GM19035 (cell line): ENCODE measurements around the gene RBM17.
"Not testable (repeated sequence)": the region's sequence is repeated elsewhere in the genome, so short reads cannot be mapped to it uniquely, and the experiment has no call there.

ENCODE experiments used
- ATAC-seq: cut with Tn5 transposase; IDR thresholded peaks from one replicate; pipeline ENCODE4 v1.9.1; 2021; ENCODE audit not compliant: unreplicated experiment

Gene RBM17

DNA sequence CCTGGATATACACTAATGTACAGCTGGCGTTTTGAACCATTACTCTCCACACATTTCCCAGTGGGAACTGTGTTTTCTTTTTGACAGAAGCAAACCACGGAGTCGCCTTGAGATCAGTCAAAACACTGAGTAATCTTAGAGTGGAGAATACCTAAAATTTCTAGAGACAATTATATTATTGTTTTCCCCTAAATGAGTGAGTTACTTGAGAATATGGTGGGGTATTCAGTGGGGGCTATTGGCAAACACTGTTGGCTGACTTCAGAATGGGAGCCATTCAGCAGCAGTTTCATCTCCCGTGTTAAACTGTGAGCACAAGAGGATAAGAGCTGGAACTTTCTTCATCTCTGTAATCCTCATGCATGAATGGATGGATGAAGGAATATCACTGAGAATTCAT lies 32.9 kb upstream of the RBM17 start:
- ATAC-seq = no peak

DNA sequence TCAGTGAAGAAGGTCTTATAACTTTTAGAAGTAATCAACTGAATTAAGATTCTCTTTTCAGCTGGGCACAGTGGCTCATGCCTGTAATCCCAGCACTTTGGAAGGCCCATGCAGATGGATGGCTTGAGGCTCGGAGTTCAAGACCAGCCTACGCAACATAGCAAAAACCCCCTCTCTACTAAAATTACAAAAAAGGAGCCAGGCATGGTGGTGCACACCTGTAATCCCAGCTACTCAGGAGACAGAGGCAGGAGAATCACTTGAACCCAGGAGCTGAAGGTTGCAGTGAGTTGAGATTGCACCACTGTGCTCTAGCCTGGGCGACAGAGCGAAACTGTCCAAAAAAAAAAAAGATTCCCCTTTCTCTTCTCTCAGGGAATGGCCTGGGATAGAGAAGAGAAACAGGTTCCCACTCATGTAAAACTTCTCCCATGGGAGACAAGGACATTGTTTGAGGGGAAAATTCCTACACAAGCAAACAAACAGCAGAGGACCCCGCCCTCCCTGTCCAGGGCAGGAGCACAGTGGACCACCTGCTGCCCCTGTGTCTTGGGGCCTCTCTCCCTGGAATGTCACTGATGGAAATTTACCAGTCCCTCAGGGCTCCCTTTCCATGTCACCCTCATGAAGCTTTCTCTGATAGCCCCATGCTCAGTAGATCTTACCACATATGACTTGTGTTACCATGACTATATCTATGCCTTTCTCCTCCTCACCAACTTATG lies 32.3 kb upstream of the RBM17 start:
- no peak for ATAC-seq

- ATAC-seq = no peak
Observed at GRCh38 chr10:6058682-6059475, 30.0 kb upstream of the RBM17 start.

GRCh38 chr10:6059506-6059905 lies 29.3 kb upstream of the RBM17 start:
- ATAC-seq = no peak

DNA sequence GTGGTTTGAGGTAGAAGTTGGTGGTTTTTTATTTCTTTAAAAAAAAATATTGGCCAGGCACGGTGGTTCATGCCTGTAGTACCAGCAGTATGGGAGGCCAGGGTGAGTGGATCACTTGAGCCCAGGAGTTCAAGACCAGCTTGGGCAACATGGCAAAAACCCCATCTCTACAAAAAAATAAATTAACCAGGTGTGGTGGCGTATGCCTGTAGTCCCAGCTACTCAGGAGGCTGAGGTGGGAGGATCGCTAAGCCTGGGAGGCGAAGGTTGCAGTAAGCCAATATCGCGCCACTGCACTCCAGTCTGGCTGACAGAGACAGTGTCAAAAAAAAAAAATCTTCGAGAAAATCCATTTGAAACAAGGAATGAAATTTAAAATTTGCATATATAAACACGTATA lies 27.8 kb upstream of the RBM17 start:
- ATAC-seq = no peak

DNA sequence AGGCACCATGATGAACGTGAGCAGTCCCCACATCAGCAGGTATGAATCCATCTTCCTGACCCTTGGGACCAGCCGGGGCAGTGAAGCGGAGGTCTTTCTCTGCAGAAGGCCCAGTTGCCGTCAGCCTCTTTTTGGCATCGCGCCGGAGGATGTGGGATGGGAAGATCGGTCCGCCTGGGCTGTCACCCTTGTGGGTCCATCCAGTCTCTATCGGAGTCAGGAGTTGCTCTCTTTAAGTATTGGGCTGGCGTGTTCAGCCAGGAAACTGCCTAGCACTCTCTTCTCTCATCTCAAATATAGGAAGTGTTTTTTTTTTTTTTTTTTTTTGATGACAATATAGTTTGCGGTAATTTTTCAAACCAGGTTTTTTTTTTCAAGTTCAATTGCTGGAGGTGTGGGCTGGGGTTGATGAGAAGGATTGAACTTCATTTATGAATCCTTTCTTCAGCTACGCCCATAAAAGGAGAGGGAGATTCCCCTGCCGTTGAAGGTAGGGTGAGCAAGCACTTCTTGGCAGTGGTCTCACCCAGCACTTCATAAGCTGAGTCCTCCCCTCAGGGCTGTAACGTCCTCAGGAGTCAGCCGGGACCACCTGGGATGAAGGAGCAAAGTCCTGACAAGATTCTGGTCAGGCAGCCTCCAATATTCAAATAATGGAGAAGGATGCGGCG lies 26.6 kb upstream of the RBM17 start, which contains the start of gene IL2RA:
Gene IL2RA (minus strand): TSS at position 267 of the 671 bp plus-strand sequence. CDS start 216 bp downstream, at position 51.
- no peak for ATAC-seq

DNA sequence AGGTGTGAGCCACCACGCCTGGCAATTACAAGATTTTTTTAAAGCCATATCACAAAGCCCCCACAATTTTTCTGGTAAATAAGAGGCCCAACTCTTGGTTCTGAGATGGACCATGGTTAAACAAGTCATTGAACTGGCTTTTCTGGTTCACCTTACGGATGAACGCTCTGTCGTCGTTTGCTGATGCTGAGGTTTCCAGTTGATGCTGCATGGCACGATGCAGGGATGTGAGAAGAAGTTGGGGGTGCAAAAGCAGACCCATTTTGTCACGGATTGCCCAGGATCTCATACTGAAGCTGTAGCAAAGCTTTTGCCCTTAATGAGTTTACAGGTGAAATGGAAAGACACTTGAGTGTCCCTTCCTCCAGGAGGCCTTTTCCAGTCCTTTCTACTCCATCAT lies 24.7 kb upstream of the RBM17 start:
- no peak for ATAC-seq

DNA sequence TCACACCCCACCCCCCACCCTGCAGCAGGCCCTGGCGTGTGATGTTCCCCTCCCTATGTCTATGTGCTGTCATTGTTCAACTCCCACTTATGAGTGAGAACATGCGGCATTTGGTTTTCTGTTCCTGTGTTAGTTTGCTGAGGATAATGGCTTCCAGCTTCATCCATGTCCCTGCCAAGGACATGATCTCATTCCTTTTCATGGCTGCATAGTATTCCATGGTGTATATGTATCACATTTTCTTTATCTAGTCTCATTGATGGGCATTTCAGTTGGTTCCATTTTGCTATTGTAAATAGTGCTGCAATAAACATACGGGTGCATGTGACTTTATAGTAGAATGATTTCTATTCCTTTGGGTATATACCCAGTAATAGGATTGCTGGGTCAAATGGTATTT lies 24.1 kb upstream of the RBM17 start:
- not testable (repeated sequence) for ATAC-seq

DNA sequence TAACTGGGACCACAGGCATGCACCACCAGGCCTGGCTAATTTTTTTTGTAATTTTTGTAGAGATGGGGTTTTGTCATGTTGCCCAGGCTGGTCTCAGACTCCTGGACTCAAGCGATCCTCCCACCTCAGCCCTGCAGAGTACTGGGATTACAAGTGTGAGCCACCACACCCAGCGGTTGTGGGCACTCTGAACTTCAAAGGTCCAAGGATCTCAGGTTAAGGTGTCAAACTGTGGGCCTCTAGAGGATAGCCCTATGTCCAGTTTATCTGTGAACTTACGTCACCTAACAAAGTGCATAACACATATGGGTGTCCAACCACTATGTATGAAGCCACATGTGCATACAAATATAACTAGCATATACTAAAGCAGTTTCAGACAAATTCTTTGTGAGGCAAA lies 23.4 kb upstream of the RBM17 start:
- ATAC-seq = no peak

DNA sequence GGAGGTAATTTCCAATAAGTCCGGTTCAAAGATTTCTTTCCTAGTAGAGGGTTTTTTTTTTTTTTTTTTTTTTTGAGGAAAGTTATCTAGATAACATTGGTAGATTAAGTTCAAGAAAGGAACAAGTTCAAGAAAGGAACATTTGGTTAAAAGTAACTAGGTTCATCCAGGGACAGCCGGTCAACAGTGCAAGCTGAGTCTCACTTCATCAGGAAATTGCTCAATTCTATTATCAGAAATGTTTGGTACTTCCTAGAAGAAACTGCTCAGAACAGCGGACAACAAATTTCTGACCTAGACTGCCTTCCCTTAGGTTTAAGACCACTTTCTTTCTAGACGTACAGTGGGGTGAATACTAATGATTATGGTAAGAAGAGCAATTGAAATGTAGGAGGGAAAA lies 23.0 kb upstream of the RBM17 start:
- no peak for ATAC-seq

DNA sequence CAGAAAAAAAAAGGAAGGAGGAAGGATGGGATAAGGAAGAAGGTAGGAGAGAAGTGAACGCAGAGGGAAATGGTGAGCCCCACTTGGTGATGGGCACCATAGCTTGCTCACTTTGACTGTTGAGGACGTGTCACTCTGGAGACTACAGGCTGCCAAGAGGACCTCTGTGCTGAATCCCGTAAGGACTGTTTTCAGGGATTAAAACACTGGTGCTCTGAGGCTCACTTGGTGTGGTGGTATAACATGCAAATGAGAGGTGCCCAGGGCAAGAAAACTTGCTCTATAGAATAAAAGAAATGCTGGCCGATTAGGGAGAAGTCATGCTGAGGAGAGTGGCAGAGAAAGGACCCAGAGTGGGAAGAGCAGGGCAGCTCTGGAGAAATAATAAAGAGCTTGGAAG lies 21.4 kb upstream of the RBM17 start:
- ATAC-seq = no peak

DNA sequence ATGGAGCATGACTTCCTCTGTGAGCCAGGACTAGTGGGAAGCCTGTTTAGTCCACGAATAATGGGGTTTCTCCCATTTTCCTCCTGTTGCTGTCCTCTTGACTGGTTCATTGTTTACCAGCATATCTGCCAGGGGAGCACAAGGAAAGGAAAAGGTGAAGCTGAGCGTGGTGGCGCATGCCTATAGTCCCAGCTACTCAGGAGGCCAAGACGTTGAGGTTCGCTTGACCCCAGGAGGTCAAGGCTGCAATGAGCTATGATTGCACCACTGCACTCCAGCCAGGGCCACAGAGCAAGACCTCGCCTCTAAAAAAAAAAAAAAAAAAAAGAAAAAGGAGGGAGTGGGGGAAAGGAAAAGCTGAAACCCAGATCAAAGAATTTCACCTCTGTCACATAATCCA lies 20.8 kb upstream of the RBM17 start:
- ATAC-seq = no peak

DNA sequence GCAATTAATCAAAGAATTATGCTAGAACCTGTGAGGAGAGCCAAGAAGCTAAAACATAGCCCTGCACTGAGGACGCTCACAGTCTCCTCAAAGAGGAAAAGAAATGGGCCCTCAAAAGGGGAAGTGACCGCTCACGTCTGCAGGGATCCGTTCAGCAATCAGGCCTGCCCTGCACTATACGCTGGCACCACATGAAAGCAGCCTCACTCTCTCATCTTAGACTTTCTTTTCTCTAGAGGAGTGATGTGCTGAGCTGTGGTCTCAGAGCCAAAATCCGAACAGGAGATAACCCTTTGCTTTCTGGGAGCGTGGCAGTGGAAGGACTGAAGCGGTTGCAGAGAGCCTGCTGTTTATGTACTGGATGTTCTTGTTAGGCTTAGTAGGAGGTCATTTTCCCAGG lies 20.4 kb upstream of the RBM17 start:
- ATAC-seq = no peak

GRCh38 chr10:6069081-6069931 lies 19.5 kb upstream of the RBM17 start:
- ATAC-seq = no peak

GRCh38 chr10:6070660-6071059 lies 18.2 kb upstream of the RBM17 start:
- ATAC-seq = no peak

GRCh38 chr10:6071181-6072175 lies 17.4 kb upstream of the RBM17 start:
- ATAC-seq = no peak

- peak; percentile 70 for ATAC-seq
Observed at GRCh38 chr10:6072215-6072934, 16.5 kb upstream of the RBM17 start.

GRCh38 chr10:6074489-6075301 lies 14.1 kb upstream of the RBM17 start:
- ATAC-seq = no peak
